ENCODE data around the gene HERC3.

GRCh38 chr4:88628746-88629145 is 36.5 kb downstream of the HERC3 start:
- TF ChIP-seq ATM (IDR thresholded peaks at IDR 0.05; ENCODE audit: borderline replicate concordance), result no peak
- no peak for TF ChIP-seq UBTF (CRISPR knock-in tag; IDR thresholded peaks at IDR 0.05)
- TF ChIP-seq SNAPC5 (CRISPR knock-in tag; IDR thresholded peaks at IDR 0.05; ENCODE audit: borderline replicate concordance), result no peak
- TF ChIP-seq EZH2 (conservative IDR thresholded peaks at IDR 0.05; ENCODE audit: low read depth, low read length), result no peak
- no peak for TF ChIP-seq SSRP1 (CRISPR knock-in tag; IDR thresholded peaks at IDR 0.05)
- TF ChIP-seq ZNF780A (CRISPR knock-in tag; IDR thresholded peaks at IDR 0.05), result no peak
- TF ChIP-seq ZFP37 (CRISPR knock-in tag; IDR thresholded peaks at IDR 0.05; ENCODE audit: borderline replicate concordance), result no peak
- TF ChIP-seq ATF7 (IDR thresholded peaks at IDR 0.05), result no peak
- TF ChIP-seq ATF7 (CRISPR knock-in tag; IDR thresholded peaks at IDR 0.05), result no peak
- no peak for TF ChIP-seq HCFC1 (IDR thresholded peaks at IDR 0.05; ENCODE audit: low read depth, low read length)
- no peak for TF ChIP-seq TAF15 (IDR thresholded peaks at IDR 0.05; ENCODE audit: low read depth, low read length, poor library complexity, severe bottlenecking)
- TF ChIP-seq MAX (IDR thresholded peaks at IDR 0.05), result no peak
- no peak for TF ChIP-seq ZBTB33 (CRISPR knock-in tag; IDR thresholded peaks at IDR 0.05)
